Peyer's patch (tissue), 4 donors: Measurements from ENCODE around the gene RNF14.

Source experiments
- CTCF ChIP-seq, 6 experiments: fragments of 450-650 bp in 4 of 6; fragments of 200-600 bp in 2 of 6; sonication (generic) in 1 of 6; IDR thresholded peaks; one replicate each; pipeline ENCODE4 v1.5.1; 2017 to 2019; ENCODE audit warnings: antibody characterized with exemption in 6 of 6, mild to moderate bottlenecking in 3 of 6, moderate library complexity in 1 of 6
- POLR2A ChIP-seq, 2 donors: fragments of 450-650 bp; IDR thresholded peaks; one replicate each; pipeline ENCODE4 v1.5.1; 2017; ENCODE audit warnings: antibody characterized with exemption in 2 of 2, mild to moderate bottlenecking in 2 of 2, moderate library complexity in 2 of 2

- no peak for TF ChIP-seq CTCF (IDR thresholded peaks at IDR 0.05)
- TF ChIP-seq POLR2A (IDR thresholded peaks at IDR 0.05) = no peak
Observed at GRCh38 chr5:142025637-142026036, 56.7 kb downstream of the RNF14 start.
